Right lobe of liver (tissue), 4 donors: ENCODE measurements around the gene NAT8L.

ENCODE experiments used
- CTCF ChIP-seq, 4 donors: fragments of 200-600 bp in 3 of 4; fragments of 450-650 bp in 1 of 4; IDR thresholded peaks; one replicate each; pipeline versions ENCODE4 v1.5.1 to v1.8.0; 2016 to 2022; ENCODE audit warnings: antibody characterized with exemption in 4 of 4, mild to moderate bottlenecking in 2 of 4
- POLR2A ChIP-seq: fragments of 450-650 bp; IDR thresholded peaks from one replicate; pipeline ENCODE4 v1.6.1; 2017; ENCODE audit warnings: antibody characterized with exemption, mild to moderate bottlenecking
- donor health status: DM: no; HTN: no; CAD: no.
- donor health status: DM: no; HTN: no; CAD: no.
- donor health status: DM: no; HTN: yes; CAD: no.

GRCh38 chr4:2081540-2081939 lies 22.4 kb downstream of the NAT8L start:
- TF ChIP-seq CTCF (IDR thresholded peaks at IDR 0.05) (no peak), POLR2A (no peak)
